HepG2 (cell line): ENCODE data around the gene LSM2. TPM values are rescaled to one million over a fixed set of nuclear protein-coding genes. Genes with fewer than 3 reads are reported as not detected.
A peak's percentile ranks its signal among the peaks of the same experiment; 100 is the strongest.

Source experiments
- BRD4 ChIP-seq: sonication (generic); formaldehyde crosslinking; IDR thresholded peaks from 2 replicates; pipeline ENCODE4 v1.4.0; 2020; ENCODE audit warnings: missing genetic modification reagents
- CBX2 ChIP-seq, 2 experiments: fragments of 200-600 bp in 1 of 2; sonication (generic); formaldehyde crosslinking in 1 of 2; IDR thresholded peaks; 2 replicates each; pipeline versions ENCODE4 v1.7.0 to v1.8.1; 2018 to 2022; ENCODE audit warnings: low read depth in 2 of 2, low read length in 1 of 2, mild to moderate bottlenecking in 1 of 2, missing genetic modification reagents in 1 of 2
- GFI1 ChIP-seq: sonication (generic); formaldehyde crosslinking; IDR thresholded peaks from 2 replicates; pipeline ENCODE4 v1.5.0; 2020; ENCODE audit warnings: missing genetic modification reagents, mild to moderate bottlenecking, borderline replicate concordance
- HNRNPUL1 ChIP-seq: fragments of 200-400 bp; formaldehyde crosslinking; IDR thresholded peaks from 2 replicates; pipeline ENCODE4 v1.6.1; 2017; ENCODE audit warnings: low read depth, mild to moderate bottlenecking, low read length, moderate library complexity
- KLF16 ChIP-seq, 2 experiments: sonication (generic) in 1 of 2; formaldehyde crosslinking in 1 of 2; IDR thresholded peaks; 2 replicates each; pipeline versions ENCODE4 v1.6.1 to v1.8.0; 2016 to 2023; ENCODE audit warnings: missing genetic modification reagents in 2 of 2, missing compliant biosample characterization in 1 of 2
- MAFF ChIP-seq: IDR thresholded peaks from 2 replicates; pipeline ENCODE4 v1.6.1; 2011; ENCODE audit warnings: low read depth, low read length, improper control_type of control experiment
- MIER2 ChIP-seq: IDR thresholded peaks from 2 replicates; pipeline ENCODE4 v1.6.1; 2016; ENCODE audit warnings: missing biosample characterization, missing genetic modification reagents
- MYC ChIP-seq: sonication (generic); formaldehyde crosslinking; IDR thresholded peaks from 2 replicates; pipeline ENCODE4 v1.9.0; 2021; ENCODE audit warnings: missing genetic modification reagents, borderline replicate concordance
- RAD21 ChIP-seq: fragments of 450-650 bp; formaldehyde crosslinking; IDR thresholded peaks from 2 replicates; pipeline ENCODE4 v1.5.0; 2020; ENCODE audit warnings: mild to moderate bottlenecking
- SNRNP70 ChIP-seq: fragments of 200-400 bp; formaldehyde crosslinking; IDR thresholded peaks from 2 replicates; pipeline ENCODE4 v1.6.1; 2017; ENCODE audit warnings: mild to moderate bottlenecking, low read depth, low read length, moderate library complexity
- U2AF2 ChIP-seq: fragments of 200-400 bp; formaldehyde crosslinking; IDR thresholded peaks from 2 replicates; pipeline ENCODE4 v1.6.1; 2017; ENCODE audit warnings: low read depth, mild to moderate bottlenecking, low read length
- ZBTB3 ChIP-seq: sonication (generic); formaldehyde crosslinking; IDR thresholded peaks from 2 replicates; pipeline ENCODE4 v1.4.0; 2020; ENCODE audit warnings: low read depth, mild to moderate bottlenecking, moderate library complexity, missing genetic modification reagents, borderline replicate concordance
- ZEB1 ChIP-seq: IDR thresholded peaks from 2 replicates; pipeline ENCODE4 v1.6.1; 2012; ENCODE audit warnings: mild to moderate bottlenecking, low read depth, inconsistent platforms; ENCODE audit not compliant: insufficient replicate concordance
- ZNF703 ChIP-seq: sonication (generic); formaldehyde crosslinking; IDR thresholded peaks from 2 replicates; pipeline ENCODE4 v1.5.1; 2020; ENCODE audit warnings: missing genetic modification reagents, mild to moderate bottlenecking, moderate library complexity, borderline replicate concordance
- ZNF788 ChIP-seq: sonication (generic); formaldehyde crosslinking; IDR thresholded peaks from 2 replicates; pipeline ENCODE4 v1.5.0; 2020; ENCODE audit warnings: mild to moderate bottlenecking, missing genetic modification reagents, borderline replicate concordance
- ZNF83 ChIP-seq: sonication (generic); formaldehyde crosslinking; IDR thresholded peaks from 2 replicates; pipeline ENCODE4 v1.4.0; 2020; ENCODE audit warnings: missing genetic modification reagents, mild to moderate bottlenecking, borderline replicate concordance
- polyA plus RNA-seq, 8 experiments: library from polyadenylated mRNA; depleted of rRNA in 3 of 8; stranded (reverse) in 7 of 8; unstranded in 1 of 8; fragments of >200 nt; fragmentation: Illumina TruSeq in 4 of 8; extraction: Trizol in 4 of 8; gene quantifications; 2 replicates each; pipeline versions ENCODE4 v1.2.1 to v1.2.3, GENCODE V29; 2011 to 2016; ENCODE audit warnings: low read depth in 4 of 8, missing spikeins in 1 of 8, mixed read lengths in 1 of 8; ENCODE audit not compliant: insufficient read depth in 1 of 8
- total RNA-seq, 5 experiments: library from RNA; depleted of rRNA; stranded (reverse); fragments of >200 nt; fragmentation: Illumina TruSeq; extraction: Trizol; gene quantifications; 2 replicates each; pipeline ENCODE4 v1.2.3, GENCODE V29; 2016; ENCODE audit warnings: low read depth in 1 of 5
- TF ChIP-seq, protein P1 (sequence below): sonication (generic); formaldehyde crosslinking; IDR thresholded peaks from 2 replicates; pipeline ENCODE4 v1.9.0; 2022; ENCODE audit warnings: low read depth, missing genetic modification reagents
- TF ChIP-seq, protein P2 (sequence below): sonication (generic); formaldehyde crosslinking; conservative IDR thresholded peaks from 2 replicates; pipeline ENCODE4 v1.4.0; 2020; ENCODE audit warnings: missing genetic modification reagents
- TF ChIP-seq, protein P3 (sequence below): sonication (generic); formaldehyde crosslinking; IDR thresholded peaks from 2 replicates; pipeline ENCODE4 v1.8.1; 2023; ENCODE audit warnings: mild to moderate bottlenecking, inconsistent platforms, moderate library complexity, missing genetic modification reagents, borderline replicate concordance
- TF ChIP-seq, protein P4 (sequence below): IDR thresholded peaks from 2 replicates; pipeline ENCODE4 v1.6.1; 2016; ENCODE audit warnings: low read depth, control low read depth

The LSM2 gene
- total and polyA plus RNA-seq, 2 of the 13 experiments (the other 11 are each of a cell fraction or from before 2014, with no cell fraction given): 69.4 to 90.5 TPM

DNA sequence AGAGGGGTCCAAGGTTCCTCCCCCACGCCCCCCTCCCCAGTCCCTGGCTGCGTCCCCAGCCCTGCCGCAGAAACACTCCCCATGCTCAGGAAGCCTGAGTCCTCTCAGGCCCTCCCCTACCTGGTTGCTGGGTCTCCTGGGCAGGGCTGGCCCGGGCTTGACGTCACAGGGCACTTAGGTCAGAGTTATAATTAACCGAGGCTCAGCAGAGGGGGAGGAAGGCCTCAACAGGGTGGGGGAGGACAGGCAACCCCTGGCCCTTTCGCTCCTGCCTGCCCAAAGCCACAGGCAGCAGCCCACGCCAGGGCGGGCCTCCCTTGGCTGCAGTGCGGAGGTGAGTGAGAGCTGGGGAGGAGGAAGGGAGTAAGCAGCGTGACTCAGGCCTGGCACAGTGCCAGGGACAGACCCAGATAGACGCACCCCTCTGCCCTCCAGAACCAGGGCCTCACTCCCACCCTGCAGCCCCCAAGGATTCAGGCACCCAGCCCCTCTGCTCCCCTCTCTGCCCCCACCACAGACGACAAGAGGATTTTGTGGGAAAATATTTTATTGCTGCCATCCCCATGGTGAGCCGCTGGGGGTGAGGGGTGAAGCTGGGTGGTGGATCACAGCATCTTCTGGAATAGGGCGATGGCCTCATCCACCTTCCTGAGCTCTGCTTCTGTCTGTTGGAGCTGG, 29.6 kb downstream of the LSM2 start, which contains the start of gene VWA7 (continued):
- TF ChIP-seq SNRNP70 (no peak), ZNF703 (CRISPR knock-in tag) (no peak), KLF16 (CRISPR knock-in tag; IDR thresholded peaks at IDR 0.05) (peak in 1 of 2 experiments; percentile 77; a peak in 2 of 4 replicates), GFI1 (no peak), CBX2 (IDR thresholded peaks at IDR 0.05; ENCODE audit: low read depth, low read length) (no peak), CBX2 (CRISPR knock-in tag; IDR thresholded peaks at IDR 0.05; ENCODE audit: low read depth) (no peak), RAD21 (CRISPR knock-in tag) (no peak), ZNF788 (CRISPR knock-in tag) (peak; percentile 74), BRD4 (peak; percentile 31; the same call in 1 of the 2 replicates), U2AF2 (0 out of 2 replicates have a peak, but pooled peaks have one; percentile 3), MAFF (no peak), ZNF83 (0 out of 2 replicates have a peak, but pooled peaks have one; percentile 71), MIER2 (CRISPR knock-in tag) (peak; percentile 56; the same call in 1 of the 2 replicates), HNRNPUL1 (no peak), ZEB1 (no peak), ZBTB3 (no peak), MYC (CRISPR knock-in tag) (peak; percentile 61; the same call in 1 of the 2 replicates)
- TF ChIP-seq, protein P1, sequence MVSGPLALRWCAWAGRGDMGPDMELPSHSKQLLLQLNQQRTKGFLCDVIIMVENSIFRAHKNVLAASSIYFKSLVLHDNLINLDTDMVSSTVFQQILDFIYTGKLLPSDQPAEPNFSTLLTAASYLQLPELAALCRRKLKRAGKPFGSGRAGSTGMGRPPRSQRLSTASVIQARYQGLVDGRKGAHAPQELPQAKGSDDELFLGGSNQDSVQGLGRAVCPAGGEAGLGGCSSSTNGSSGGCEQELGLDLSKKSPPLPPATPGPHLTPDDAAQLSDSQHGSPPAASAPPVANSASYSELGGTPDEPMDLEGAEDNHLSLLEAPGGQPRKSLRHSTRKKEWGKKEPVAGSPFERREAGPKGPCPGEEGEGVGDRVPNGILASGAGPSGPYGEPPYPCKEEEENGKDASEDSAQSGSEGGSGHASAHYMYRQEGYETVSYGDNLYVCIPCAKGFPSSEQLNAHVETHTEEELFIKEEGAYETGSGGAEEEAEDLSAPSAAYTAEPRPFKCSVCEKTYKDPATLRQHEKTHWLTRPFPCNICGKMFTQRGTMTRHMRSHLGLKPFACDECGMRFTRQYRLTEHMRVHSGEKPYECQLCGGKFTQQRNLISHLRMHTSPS (CRISPR knock-in tag): no peak; the same call in 1 of the 2 replicates
- TF ChIP-seq, protein P2, sequence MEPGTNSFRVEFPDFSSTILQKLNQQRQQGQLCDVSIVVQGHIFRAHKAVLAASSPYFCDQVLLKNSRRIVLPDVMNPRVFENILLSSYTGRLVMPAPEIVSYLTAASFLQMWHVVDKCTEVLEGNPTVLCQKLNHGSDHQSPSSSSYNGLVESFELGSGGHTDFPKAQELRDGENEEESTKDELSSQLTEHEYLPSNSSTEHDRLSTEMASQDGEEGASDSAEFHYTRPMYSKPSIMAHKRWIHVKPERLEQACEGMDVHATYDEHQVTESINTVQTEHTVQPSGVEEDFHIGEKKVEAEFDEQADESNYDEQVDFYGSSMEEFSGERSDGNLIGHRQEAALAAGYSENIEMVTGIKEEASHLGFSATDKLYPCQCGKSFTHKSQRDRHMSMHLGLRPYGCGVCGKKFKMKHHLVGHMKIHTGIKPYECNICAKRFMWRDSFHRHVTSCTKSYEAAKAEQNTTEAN (CRISPR knock-in tag): no peak
- TF ChIP-seq, protein P3, sequence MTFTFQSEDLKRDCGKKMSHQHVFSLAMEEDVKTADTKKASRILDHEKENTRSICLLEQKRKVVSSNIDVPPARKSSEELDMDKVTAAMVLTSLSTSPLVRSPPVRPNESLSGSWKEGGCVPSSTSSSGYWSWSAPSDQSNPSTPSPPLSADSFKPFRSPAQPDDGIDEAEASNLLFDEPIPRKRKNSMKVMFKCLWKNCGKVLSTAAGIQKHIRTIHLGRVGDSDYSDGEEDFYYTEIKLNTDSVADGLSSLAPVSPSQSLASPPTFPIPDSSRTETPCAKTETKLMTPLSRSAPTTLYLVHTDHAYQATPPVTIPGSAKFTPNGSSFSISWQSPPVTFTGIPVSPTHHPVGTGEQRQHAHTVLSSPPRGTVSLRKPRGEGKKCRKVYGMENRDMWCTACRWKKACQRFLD (CRISPR knock-in tag): no peak
- TF ChIP-seq, protein P4, sequence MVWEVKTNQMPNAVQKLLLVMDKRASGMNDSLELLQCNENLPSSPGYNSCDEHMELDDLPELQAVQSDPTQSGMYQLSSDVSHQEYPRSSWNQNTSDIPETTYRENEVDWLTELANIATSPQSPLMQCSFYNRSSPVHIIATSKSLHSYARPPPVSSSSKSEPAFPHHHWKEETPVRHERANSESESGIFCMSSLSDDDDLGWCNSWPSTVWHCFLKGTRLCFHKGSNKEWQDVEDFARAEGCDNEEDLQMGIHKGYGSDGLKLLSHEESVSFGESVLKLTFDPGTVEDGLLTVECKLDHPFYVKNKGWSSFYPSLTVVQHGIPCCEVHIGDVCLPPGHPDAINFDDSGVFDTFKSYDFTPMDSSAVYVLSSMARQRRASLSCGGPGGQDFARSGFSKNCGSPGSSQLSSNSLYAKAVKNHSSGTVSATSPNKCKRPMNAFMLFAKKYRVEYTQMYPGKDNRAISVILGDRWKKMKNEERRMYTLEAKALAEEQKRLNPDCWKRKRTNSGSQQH (CRISPR knock-in tag): no peak
